SK-N-SH treated with all-trans-retinoic acid at 6 μM for 48 hours (cell line): ENCODE results near the gene HK2.
"Not testable (repeated sequence)": the region's sequence is repeated elsewhere in the genome, so short reads cannot be mapped to it uniquely, and the experiment has no call there.

Experiments
- ATAC-seq: fragments of 200-7000 bp; cut with Tn5 transposase; 3 replicates; pipeline ENCODE4 v1.9.1; 2020; ENCODE audit warnings: mild to moderate bottlenecking, moderate library complexity
- ARNTL ChIP-seq: fragments of 450-650 bp; formaldehyde crosslinking; IDR thresholded peaks from 2 replicates; pipeline ENCODE4 v1.5.0; 2020; ENCODE audit warnings: low read depth, mild to moderate bottlenecking, moderate library complexity, borderline replicate concordance
- BACH2 ChIP-seq: fragments of 250-450 bp; sonication (Bioruptor Pico); IDR thresholded peaks from 2 replicates; pipeline ENCODE4 v1.9.0; 2021; ENCODE audit warnings: mild to moderate bottlenecking, borderline replicate concordance
- CSDC2 ChIP-seq: fragments of 250-450 bp; sonication (Bioruptor Pico); IDR thresholded peaks from 2 replicates; pipeline ENCODE4 v1.5.0; 2020; ENCODE audit warnings: mild to moderate bottlenecking, moderate library complexity
- ESRRG ChIP-seq: fragments of 250-450 bp; sonication (Bioruptor Pico); IDR thresholded peaks from 2 replicates; pipeline ENCODE4 v1.6.1; 2021; ENCODE audit warnings: mild to moderate bottlenecking
- GLIS3 ChIP-seq: fragments of 250-450 bp; sonication (Bioruptor Pico); IDR thresholded peaks from 2 replicates; pipeline ENCODE4 v1.5.0; 2020; ENCODE audit warnings: mild to moderate bottlenecking, moderate library complexity
- ISL1 ChIP-seq: fragments of 250-450 bp; sonication (Bioruptor Pico); IDR thresholded peaks from 2 replicates; pipeline ENCODE4 v2.1.2; 2022; ENCODE audit warnings: mild to moderate bottlenecking, moderate library complexity
- OSR1 ChIP-seq: fragments of 250-450 bp; sonication (Bioruptor Pico); IDR thresholded peaks from 2 replicates; pipeline ENCODE4 v1.8.0; 2022; ENCODE audit warnings: moderate library complexity, mild to moderate bottlenecking, inconsistent platforms
- POU6F1 ChIP-seq: fragments of 250-450 bp; sonication (Bioruptor Pico); IDR thresholded peaks from 2 replicates; pipeline ENCODE4 v1.8.0; 2021; ENCODE audit warnings: low read depth, mild to moderate bottlenecking, moderate library complexity, borderline replicate concordance
- PPARA ChIP-seq: fragments of 250-450 bp; sonication (Bioruptor Pico); IDR thresholded peaks from 2 replicates; pipeline ENCODE4 v1.5.0; 2020; ENCODE audit warnings: mild to moderate bottlenecking, borderline replicate concordance
- RARB ChIP-seq: fragments of 250-450 bp; sonication (Bioruptor Pico); IDR thresholded peaks from 2 replicates; pipeline ENCODE4 v1.8.0; 2021; ENCODE audit warnings: mild to moderate bottlenecking, moderate library complexity
- SNAI2 ChIP-seq: fragments of 250-450 bp; sonication (Bioruptor Pico); IDR thresholded peaks from 2 replicates; pipeline ENCODE4 v1.5.0; 2020; ENCODE audit warnings: mild to moderate bottlenecking, moderate library complexity
- TCF4 ChIP-seq: fragments of 250-450 bp; sonication (Bioruptor Pico); IDR thresholded peaks from 2 replicates; pipeline ENCODE4 v1.8.0; 2021; ENCODE audit warnings: mild to moderate bottlenecking, moderate library complexity, borderline replicate concordance
- TSHZ2 ChIP-seq: fragments of 250-450 bp; sonication (Bioruptor Pico); IDR thresholded peaks from 2 replicates; pipeline ENCODE4 v1.5.0; 2020; ENCODE audit warnings: mild to moderate bottlenecking, moderate library complexity
- ZC3H10 ChIP-seq: fragments of 250-450 bp; sonication (Bioruptor Pico); IDR thresholded peaks from 2 replicates; pipeline ENCODE4 v1.5.1; 2021; ENCODE audit warnings: mild to moderate bottlenecking, moderate library complexity
- ZFP30 ChIP-seq: fragments of 450-650 bp; formaldehyde crosslinking; IDR thresholded peaks from 2 replicates; pipeline ENCODE4 v1.5.0; 2022; ENCODE audit warnings: mild to moderate bottlenecking, moderate library complexity
- ZNF70 ChIP-seq: fragments of 450-650 bp; formaldehyde crosslinking; IDR thresholded peaks from 2 replicates; pipeline ENCODE4 v1.5.0; 2020; ENCODE audit warnings: mild to moderate bottlenecking, moderate library complexity
- ZNF8 ChIP-seq: fragments of 450-650 bp; formaldehyde crosslinking; IDR thresholded peaks from 2 replicates; pipeline ENCODE4 v1.5.0; 2020; ENCODE audit warnings: mild to moderate bottlenecking, moderate library complexity
- TF ChIP-seq, protein P1 (sequence below): fragments of 250-450 bp; sonication (Bioruptor Pico); IDR thresholded peaks from 2 replicates; pipeline ENCODE4 v1.5.1; 2021; ENCODE audit warnings: mild to moderate bottlenecking, moderate library complexity
- TF ChIP-seq, protein P2 (sequence below): fragments of 250-450 bp; sonication (Bioruptor Pico); IDR thresholded peaks from 2 replicates; pipeline ENCODE4 v1.8.0; 2020; ENCODE audit warnings: mild to moderate bottlenecking, moderate library complexity, borderline replicate concordance
- TF ChIP-seq, protein P3 (sequence below): fragments of 250-450 bp; sonication (Bioruptor Pico); IDR thresholded peaks from 2 replicates; pipeline ENCODE4 v1.5.1; 2020; ENCODE audit warnings: low read depth, mild to moderate bottlenecking, moderate library complexity

HK2 gene

DNA sequence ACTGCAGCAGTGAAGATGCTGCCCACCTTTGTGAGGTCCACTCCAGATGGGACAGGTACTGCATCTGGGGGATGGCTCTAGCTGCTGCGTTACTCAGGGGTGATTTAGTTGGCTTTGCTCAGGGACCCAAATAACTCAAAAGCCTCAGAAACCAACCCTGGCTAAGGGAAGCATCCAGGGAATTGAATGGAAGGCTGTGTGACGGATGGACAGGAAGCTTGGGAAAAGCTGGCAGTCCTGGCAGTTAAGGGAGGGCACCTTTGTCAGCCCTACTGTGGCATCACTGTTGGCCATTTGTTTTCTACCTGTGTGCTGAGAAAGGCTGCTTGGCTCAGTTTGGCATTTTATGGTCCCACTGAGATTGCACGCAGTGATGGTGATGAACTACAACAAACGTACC is 20.5 kb downstream of the HK2 start (continued):
- TF ChIP-seq, protein P1, sequence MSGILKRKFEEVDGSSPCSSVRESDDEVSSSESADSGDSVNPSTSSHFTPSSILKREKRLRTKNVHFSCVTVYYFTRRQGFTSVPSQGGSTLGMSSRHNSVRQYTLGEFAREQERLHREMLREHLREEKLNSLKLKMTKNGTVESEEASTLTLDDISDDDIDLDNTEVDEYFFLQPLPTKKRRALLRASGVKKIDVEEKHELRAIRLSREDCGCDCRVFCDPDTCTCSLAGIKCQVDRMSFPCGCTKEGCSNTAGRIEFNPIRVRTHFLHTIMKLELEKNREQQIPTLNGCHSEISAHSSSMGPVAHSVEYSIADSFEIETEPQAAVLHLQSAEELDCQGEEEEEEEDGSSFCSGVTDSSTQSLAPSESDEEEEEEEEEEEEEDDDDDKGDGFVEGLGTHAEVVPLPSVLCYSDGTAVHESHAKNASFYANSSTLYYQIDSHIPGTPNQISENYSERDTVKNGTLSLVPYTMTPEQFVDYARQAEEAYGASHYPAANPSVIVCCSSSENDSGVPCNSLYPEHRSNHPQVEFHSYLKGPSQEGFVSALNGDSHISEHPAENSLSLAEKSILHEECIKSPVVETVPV (CRISPR knock-in tag) = no peak
- no peak for TF ChIP-seq ZFP30 (CRISPR knock-in tag)
- TF ChIP-seq PPARA = no peak
- no peak for TF ChIP-seq ZC3H10 (CRISPR knock-in tag)
- no peak for TF ChIP-seq BACH2
- TF ChIP-seq, protein P2, sequence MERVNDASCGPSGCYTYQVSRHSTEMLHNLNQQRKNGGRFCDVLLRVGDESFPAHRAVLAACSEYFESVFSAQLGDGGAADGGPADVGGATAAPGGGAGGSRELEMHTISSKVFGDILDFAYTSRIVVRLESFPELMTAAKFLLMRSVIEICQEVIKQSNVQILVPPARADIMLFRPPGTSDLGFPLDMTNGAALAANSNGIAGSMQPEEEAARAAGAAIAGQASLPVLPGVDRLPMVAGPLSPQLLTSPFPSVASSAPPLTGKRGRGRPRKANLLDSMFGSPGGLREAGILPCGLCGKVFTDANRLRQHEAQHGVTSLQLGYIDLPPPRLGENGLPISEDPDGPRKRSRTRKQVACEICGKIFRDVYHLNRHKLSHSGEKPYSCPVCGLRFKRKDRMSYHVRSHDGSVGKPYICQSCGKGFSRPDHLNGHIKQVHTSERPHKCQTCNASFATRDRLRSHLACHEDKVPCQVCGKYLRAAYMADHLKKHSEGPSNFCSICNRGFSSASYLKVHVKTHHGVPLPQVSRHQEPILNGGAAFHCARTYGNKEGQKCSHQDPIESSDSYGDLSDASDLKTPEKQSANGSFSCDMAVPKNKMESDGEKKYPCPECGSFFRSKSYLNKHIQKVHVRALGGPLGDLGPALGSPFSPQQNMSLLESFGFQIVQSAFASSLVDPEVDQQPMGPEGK = no peak

DNA sequence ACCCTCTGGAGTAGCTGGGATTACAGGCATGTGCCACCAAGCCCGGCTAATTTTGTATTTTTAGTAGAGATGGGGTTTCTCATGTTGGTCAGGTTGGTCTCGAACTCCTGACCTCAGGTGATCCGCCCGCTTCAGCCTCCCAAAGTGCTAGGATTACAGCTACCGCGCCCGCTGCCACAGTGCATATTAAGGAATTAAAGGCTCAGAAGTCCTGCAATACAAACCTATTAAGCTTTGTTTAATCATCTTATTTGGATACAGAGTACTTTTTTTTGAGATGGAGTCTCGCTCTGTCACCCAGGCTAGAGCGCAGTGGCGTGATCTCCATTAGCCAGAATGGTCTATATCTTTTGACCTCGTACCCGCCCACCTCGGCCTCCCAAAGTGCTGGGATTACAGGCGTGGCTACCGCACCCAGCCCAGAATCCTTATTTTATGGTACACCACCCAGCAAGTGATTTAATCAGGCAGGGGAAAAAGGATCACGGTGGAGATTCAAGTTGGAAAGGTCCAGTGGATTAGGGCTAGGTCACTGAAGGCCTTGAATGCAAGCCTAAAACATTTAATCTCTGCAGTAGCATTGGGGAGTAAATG is 21.3 kb downstream of the HK2 start:
- not testable (repeated sequence) for ATAC-seq

DNA sequence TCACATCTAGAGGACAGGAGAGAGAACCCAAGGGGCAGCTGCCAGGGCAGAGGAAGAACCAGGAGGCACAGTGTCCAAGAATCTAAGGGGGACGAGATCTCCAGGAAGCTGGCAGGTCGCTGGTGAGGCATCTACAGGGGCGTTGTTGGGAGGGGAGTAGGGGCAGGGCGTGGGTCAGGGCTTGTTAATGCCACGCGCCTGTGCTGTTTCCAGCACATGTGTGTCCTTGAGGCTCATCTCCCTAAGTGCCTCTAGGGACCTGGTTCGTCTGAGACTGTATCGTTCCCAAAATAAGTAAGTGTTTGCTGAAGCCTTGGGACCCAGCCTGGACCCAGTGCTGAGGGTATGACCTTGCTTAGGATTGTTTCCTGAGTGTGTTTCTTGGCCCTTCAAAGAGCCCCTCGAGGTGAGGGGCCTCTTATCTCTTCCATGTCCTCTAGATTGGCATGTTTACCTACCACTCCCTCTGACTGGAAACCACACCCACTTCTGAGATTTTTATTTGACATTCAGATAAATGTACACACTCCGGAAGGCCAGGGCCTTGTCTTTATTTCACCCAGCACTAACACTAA is 22.2 kb downstream of the HK2 start:
- TF ChIP-seq TSHZ2 (CRISPR knock-in tag) = no peak
- TF ChIP-seq, protein P3, sequence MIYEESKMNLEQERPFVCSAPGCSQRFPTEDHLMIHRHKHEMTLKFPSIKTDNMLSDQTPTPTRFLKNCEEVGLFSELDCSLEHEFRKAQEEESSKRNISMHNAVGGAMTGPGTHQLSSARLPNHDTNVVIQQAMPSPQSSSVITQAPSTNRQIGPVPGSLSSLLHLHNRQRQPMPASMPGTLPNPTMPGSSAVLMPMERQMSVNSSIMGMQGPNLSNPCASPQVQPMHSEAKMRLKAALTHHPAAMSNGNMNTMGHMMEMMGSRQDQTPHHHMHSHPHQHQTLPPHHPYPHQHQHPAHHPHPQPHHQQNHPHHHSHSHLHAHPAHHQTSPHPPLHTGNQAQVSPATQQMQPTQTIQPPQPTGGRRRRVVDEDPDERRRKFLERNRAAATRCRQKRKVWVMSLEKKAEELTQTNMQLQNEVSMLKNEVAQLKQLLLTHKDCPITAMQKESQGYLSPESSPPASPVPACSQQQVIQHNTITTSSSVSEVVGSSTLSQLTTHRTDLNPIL (CRISPR knock-in tag) = no peak
- TF ChIP-seq, protein P2 = no peak
- TF ChIP-seq SNAI2 (CRISPR knock-in tag) = no peak
- TF ChIP-seq TCF4 (CRISPR knock-in tag) = no peak
- TF ChIP-seq GLIS3 (CRISPR knock-in tag) = no peak
- TF ChIP-seq BACH2 = no peak
- no peak for TF ChIP-seq ISL1 (CRISPR knock-in tag)
- no peak for TF ChIP-seq RARB (CRISPR knock-in tag)
- TF ChIP-seq ARNTL (CRISPR knock-in tag) = no peak
- no peak for TF ChIP-seq CSDC2 (CRISPR knock-in tag)
- no peak for TF ChIP-seq ESRRG (CRISPR knock-in tag)
- no peak for TF ChIP-seq POU6F1 (CRISPR knock-in tag)
- ATAC-seq = no peak

DNA sequence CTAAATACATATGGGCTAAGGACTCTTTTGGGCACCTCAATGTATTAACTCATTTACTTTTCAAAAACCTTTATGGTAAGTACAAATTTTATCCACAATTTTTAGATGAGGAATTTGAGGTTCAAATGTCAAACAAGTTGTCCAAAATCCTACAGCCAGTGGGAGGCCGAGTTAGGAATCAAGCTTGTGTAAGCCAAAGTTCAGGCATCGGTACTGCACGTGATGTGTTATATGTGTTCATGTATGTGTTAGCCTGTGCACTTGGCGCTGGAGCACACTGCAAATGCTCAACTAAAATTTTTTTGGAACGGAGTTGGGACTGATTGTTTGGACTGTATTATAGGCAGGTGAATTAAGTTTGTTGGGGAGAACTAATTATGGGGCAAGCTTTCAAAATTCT is 22.7 kb downstream of the HK2 start:
- no peak for ATAC-seq
- TF ChIP-seq ESRRG (CRISPR knock-in tag) (no peak), PPARA (no peak), ZNF70 (no peak), OSR1 (CRISPR knock-in tag) (no peak), ZNF8 (CRISPR knock-in tag) (no peak), ZFP30 (CRISPR knock-in tag) (no peak), SNAI2 (CRISPR knock-in tag) (no peak)
- TF ChIP-seq, protein P2 = no peak
- TF ChIP-seq, protein P3 (CRISPR knock-in tag) = no peak
